AG04449 (cell line): ENCODE data around the gene PIK3C2G.

Experiments
- CTCF ChIA-PET: fragments of 350-600 bp; formaldehyde crosslinking; extraction: SDS; loops from one replicate; lab custom pipeline; 2021; ENCODE audit warnings: antibody characterized with exemption; lab: Yijun Ruan, JAX
- POLR2A ChIA-PET: fragments of 400-600, 350-600 bp; formaldehyde crosslinking; extraction: SDS; loops from one replicate; lab custom pipeline; 2020; ENCODE audit warnings: antibody characterized with exemption, inconsistent platforms; lab: Yijun Ruan, JAX
- DNase-seq: peaks from one replicate; pipeline ENCODE4 v3.0.0-alpha.2; 2010; ENCODE audit warnings: low read depth, low spot score
- H3K4me3 ChIP-seq: 2 replicates; pipeline ENCODE4 v1.5.1; 2011; ENCODE audit warnings: low read depth, mild to moderate bottlenecking, control low read depth, low read length
- TF ChIP-seq, protein P1 (sequence below): IDR thresholded peaks from one replicate; pipeline ENCODE4 v1.5.1; 2011; ENCODE audit warnings: mild to moderate bottlenecking, moderate library complexity, low read length, control low read depth, inconsistent platforms; ENCODE audit not compliant: insufficient read depth; ENCODE audit errors: missing control alignments

The PIK3C2G gene

DNA sequence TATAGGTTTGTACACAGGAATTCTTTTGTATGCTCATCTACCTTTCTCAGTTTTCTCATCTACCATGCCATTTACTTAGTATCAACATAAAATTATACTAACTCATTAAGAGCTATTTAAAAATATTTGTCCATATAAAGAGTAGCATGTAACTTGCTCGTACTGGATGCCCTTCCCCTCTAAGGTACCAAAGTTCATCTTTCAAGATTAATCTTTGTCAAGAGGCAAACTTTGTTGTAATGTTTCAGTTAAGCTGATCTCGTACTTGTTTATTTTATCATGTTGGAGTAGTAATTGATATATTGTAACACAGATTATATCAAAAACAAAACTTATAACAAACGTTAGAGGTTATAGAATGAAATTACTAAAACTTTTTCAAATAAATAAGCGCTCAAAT is 128.5 kb downstream of the PIK3C2G start:
- ChIA-PET CTCF (no interaction called here), POLR2A (no interaction called here)
- H3K4me3 ChIP-seq = no peak overlapping the region
- TF ChIP-seq, protein P1, sequence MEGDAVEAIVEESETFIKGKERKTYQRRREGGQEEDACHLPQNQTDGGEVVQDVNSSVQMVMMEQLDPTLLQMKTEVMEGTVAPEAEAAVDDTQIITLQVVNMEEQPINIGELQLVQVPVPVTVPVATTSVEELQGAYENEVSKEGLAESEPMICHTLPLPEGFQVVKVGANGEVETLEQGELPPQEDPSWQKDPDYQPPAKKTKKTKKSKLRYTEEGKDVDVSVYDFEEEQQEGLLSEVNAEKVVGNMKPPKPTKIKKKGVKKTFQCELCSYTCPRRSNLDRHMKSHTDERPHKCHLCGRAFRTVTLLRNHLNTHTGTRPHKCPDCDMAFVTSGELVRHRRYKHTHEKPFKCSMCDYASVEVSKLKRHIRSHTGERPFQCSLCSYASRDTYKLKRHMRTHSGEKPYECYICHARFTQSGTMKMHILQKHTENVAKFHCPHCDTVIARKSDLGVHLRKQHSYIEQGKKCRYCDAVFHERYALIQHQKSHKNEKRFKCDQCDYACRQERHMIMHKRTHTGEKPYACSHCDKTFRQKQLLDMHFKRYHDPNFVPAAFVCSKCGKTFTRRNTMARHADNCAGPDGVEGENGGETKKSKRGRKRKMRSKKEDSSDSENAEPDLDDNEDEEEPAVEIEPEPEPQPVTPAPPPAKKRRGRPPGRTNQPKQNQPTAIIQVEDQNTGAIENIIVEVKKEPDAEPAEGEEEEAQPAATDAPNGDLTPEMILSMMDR = no peak
- no peak for DNase-seq

DNA sequence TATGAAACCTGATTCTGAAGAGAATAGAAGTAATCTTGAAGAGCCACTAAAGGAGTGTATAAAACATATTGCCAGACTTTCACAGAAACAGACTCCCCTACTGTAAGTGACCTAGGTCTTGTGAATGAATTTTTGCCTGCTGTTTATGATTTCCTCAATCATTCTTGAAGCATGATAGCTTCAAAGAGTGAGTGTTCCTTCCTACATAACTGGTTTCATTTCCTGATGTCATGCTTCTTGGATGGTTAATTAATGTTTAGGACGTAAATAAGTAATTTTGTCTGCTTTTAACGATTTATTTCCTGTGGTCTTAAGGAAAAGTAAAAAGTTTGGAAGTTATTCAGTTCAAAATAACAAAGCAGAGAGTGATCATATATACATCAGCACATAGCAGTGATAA is 129.8 kb downstream of the PIK3C2G start:
- no peak for DNase-seq
- TF ChIP-seq, protein P1 = no peak
- ChIA-PET POLR2A (no interaction called here), CTCF (no interaction called here)
- H3K4me3 ChIP-seq = no peak overlapping the region

DNA sequence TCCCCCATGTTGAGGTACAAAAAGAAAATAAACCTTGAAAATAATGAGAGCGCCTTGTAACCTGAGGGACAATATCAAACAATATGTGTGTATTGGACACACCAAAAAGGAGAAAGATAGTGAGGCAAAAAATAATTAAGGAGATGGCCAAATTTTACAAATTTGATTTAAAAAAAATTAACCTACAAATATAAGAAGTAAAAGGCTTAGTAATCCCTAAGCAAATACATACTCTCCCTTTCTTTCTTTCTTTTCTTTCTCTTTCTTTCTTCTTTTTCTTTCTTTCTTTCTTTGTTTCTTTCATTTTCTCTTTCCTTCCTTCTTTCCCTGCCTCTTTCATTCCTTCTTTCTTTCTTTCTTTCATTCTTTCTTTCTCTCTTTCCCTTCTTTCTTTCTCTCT is 133.4 kb downstream of the PIK3C2G start:
- no peak overlapping the region for H3K4me3 ChIP-seq
- POLR2A ChIA-PET = no interaction called here
- CTCF ChIA-PET = no interaction called here
- TF ChIP-seq, protein P1 = no peak
- no peak for DNase-seq

DNA sequence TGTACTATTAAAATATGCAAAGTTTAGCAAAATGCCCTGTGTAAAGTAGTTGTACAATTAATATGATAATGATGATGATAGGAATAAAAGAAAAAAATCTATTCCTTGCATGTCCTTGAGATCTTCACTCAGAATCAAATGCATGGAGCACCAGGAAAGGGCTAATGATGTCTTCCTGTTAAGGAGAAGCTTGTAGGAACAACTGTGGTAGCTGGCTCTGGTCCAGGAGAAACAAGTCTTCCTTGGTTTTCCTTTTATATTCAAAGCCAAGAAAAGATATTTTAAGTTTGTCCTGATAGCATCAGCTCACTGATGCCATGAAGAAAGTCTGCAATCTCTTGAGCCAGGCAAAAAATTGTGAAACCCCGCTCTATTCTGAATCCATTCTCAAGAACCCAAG is 138.9 kb downstream of the PIK3C2G start:
- POLR2A ChIA-PET = interaction anchor here (0.6 kb wide), 1 partner anchor 1159 kb away, joined by 3 read pairs; no protein-coding TSS in a partner anchor
- H3K4me3 ChIP-seq = no peak overlapping the region
- no peak for DNase-seq
- CTCF ChIA-PET = no interaction called here
- TF ChIP-seq, protein P1 = no peak

DNA sequence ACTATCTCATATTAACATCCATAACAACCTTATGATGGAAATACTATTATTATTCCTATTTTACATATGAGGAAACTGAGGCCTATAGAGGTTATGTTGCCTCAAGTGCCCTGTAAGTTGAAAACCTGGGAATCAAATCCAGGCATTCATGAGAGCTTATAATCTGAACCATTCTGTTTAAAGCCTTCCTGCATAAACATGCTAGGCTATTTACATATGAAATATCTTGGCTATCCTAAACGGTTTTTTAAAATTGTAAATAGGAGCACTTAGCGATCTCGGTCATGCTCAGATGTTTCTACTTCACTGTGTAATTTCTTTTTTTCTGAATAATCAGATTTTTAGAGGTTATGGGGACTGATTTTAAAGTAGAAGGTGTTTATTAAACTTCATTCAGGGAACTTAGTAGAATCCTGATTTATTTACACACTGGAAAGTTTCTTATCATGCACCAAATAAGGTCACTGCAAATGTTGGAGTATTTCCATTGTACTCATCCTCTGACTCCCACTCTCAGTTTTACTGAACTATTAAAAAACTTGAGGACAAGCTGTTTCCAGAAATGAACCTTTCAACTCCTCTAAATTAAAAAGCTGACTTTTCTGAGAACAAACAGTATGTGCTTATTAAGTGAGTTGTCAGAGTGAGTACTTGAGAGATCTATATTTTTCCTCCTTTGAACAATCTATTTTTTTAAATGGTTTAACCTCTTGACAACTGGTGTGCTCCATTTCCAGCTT is 141.7 kb downstream of the PIK3C2G start:
- no peak for DNase-seq
- ChIA-PET POLR2A (no interaction called here), CTCF (interaction anchor here (0.9 kb wide), 2 partner anchors 153 to 885 kb away, joined by 3 read pairs; no protein-coding TSS in a partner anchor)
- H3K4me3 ChIP-seq = no peak overlapping the region
- TF ChIP-seq, protein P1 = no peak

DNA sequence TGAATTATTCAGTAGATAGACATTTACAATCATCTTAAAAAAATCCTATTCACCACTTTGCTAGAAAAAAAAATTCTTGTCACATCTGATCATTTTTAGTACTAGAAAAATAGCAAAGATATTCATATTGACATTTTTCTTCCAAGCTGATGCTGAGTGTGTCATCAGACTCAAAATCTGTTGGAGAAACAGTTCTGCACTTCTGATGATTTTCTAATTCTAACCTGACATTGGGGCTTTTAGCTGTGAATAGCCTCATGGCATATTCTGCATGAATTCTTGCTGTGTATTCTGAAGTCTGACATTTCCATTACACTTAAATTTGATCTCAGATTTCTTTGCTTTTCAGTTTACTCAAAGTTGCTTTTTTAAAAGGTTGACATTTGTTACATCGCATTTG is 150.1 kb downstream of the PIK3C2G start:
- TF ChIP-seq, protein P1 = no peak
- ChIA-PET CTCF (no interaction called here), POLR2A (no interaction called here)
- no peak for DNase-seq
- H3K4me3 ChIP-seq = no peak overlapping the region
